Fibroblast of skin of scalp (primary cell): ENCODE data around the gene ATL1. TPM values are rescaled to one million over a fixed set of nuclear protein-coding genes. Genes with fewer than 3 reads are reported as not detected.
A peak's percentile ranks its signal among the peaks of the same experiment; 100 is the strongest.

Experiments
- DNase-seq: peaks from one replicate; pipeline ENCODE4 v3.0.0-alpha.2; 2013
- polyA plus RNA-seq, 2 experiments: library from polyadenylated mRNA; unstranded; fragments of 120-200 nt; gene quantifications; one replicate each; pipeline ENCODE4 v1.2.1, GENCODE V29; 2013; ENCODE audit not compliant: insufficient read length in 2 of 2

Gene ATL1
- 8.1 TPM for polyA plus RNA-seq (2013, experiment 1 of 2; ENCODE audit: insufficient read length)
- 8.4 TPM for polyA plus RNA-seq (2013, experiment 2 of 2; ENCODE audit: insufficient read length)

DNA sequence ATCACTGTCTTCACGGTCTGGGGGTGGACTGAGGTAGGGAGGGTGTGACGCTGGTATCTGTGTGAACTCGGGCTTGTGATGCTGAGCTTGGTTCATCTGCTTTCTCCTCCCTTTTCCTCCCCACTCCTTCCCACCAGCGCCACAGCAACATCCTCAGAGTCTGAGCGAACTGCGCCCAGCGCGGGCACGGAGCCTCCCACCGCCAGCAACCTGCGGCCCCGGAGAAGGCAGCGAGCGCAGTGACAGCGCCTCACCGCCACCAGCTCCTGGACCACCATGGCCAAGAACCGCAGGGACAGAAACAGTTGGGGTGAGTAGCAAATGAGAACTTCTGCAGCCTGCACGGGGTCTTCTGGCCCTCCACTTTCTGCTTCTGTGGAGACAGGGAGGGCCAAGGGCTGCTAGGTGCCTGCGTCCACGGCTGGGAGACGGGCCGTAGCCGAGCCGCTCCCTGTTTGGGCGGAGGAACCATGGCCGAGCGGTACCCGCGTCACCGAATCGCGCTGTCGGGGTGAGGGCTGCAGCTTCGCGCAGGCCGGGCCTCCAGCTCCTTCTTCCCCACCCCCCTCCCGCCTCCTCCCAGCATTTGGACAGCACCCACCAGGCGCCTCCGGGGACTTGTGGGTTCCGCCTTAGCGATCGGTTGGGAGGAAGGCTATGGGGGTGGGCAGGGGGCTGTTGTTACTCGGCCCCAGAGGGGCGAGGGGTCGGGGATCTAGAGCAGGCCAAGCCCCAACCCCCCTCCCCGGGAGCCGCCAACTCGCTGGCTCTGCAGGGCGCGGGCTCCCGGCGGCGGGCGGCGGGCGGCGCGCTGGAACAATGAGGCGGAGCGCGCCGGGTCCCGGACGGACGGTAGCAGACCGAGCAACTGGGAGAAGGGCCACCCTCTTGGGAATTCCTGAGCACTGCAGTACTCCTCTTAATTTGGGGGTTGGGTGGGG, at the start of gene ATL1:
ATL1 (plus strand) TSS at position 156 of the 941 bp plus-strand sequence; CDS start at position 277, 121 bp downstream.
- peak; percentile 78 for DNase-seq

DNA sequence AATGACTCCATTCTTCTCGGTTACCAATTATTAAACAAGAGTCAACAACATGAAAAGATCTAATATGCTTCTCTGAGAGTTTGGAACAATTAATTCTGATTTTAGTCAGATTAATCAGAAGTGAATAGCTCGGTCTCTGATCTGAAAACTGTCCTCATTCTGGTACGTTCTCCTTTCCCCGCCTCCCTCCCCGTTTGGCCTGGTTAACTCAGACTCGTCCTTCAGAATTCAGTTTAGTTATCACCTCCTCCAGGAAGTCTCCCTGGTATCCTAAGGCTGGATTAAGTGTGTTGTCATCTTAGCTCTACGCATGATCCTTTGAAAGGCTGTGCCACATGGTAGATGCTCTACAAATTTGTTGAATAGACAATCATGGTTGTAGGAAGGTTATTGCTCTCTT, 49.8 kb upstream of the ATL1 start:
- DNase-seq = no peak

DNA sequence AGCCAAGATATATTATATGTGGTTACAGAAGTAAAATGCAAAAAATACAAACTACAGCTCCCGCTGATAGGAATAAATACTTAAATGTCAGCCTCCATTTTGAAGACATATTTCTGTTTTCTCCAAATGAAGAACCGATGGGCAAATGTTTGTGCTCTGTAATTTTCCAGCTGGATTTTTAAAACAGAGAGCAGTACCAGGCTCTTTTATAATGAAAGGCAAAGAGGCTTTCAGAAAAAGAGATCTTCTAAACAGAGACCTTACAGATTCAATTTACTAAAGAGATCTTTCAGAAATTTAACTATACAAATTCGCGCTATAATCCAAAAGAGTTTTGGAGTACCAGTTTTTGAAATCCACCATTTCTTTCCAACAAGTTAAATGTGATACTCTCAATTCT, 47.5 kb upstream of the ATL1 start:
- no peak for DNase-seq

DNA sequence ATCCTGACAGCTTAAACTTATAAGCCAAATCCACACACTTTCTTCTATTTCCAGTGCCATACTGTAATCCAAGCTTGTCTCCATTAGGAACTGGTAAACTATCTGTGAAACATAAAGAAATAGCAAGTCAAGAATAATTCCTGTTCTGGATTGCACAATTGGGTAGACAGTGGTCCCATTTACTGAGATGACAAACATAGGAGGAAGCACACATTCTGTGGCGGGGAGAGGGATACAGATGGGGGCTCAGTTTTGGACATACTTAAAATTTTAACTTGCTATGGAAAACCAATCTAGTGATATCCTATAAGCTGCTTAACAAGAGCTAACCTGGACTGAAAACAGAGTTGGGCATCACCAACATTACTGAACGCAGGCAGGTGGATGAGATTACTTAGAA, 43.9 kb upstream of the ATL1 start:
- no peak for DNase-seq

DNA sequence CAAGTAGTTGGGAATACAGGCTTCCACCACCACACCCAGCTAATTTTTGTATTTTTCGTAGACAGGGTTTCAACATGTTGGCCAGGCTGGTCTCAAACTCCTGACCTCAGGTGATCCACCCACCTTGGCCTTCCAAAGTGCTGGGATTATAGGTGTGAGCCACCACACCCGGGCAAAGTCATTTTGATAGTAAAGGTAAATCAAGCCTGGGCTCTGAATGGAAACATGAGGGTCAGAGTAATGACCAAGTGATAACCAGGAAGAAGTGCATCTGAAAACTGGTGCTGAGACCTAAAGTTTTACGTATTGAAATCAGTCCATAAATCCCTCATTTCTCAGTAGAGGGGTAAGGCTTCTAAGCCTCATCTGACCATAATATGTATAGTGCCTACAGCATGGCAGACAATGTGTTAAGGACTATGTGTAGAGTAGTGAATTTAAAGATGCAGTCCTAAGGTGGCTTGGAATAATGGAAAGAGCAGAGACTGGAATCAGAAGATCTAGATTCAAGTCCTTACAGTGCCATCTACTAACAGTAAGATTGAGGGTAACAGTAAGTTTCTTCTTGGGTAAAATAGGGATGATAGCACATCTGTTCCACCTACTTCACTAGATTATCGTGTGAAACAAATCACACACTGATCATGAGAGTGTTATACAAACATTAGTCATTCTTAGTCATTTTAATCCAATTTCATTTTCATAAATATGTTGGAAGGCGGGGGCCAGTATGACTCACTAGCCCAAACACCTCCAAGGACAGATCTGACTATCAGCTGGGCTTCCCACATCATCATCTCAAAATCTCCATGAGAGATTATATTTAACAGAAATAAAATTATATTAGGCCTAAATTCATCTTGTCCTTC, 38.8 kb upstream of the ATL1 start:
- DNase-seq = peak; percentile 87

DNA sequence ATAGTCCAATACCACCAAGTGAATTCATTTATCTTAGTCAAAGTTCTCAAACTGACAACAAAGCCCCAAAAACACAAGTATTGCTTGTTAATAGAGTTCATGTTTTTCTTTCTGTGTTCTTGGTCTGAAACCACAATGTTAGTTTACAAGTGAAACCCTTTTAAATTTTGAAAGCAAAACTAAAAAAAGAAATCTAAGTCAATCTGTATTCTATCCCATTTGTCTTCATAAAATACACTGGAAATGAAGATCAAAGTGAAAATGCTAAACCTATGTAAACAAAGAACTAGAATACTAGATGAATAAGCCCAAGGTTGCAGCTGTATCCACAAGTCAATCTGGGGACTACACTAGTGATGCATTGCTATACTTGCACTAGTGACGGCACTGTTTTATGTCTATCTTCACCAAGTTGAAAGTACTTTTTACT, 38.0 kb upstream of the ATL1 start:
- peak; percentile 5 for DNase-seq

DNA sequence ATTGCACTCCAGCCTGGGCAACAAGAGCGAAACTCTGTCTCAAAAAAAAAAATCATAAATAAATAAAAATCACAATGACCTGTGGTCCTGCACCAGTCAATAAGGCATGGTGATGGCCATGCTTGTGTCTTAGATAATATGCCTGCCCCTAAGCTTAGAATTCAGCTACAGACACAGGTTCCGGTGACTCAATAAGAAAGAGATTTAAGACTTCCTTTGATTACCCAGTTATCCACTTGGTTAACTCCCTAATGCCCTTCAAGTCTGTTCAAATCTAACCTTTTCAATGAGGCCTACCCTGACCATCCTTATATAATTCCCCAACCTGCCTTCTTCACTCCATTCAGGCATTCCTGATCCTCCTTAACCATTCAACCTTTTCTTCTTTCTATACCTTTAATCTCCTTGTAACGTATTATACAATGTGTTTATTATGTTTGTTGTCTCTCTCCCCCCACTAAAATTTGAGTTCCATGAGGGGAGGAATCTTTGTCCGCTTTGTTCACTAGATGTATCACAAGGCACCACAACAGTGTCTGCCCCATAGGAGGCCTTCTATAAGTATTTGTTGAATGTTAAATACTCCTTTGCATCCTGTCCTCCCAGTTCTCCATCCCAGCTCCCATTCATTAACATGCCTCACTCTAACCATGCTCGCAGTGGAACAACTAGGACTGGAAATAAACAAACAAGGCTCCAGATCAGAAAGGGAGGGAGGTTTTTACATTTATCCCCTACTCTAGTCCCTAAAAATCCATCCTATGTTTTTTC, 36.5 kb upstream of the ATL1 start:
- DNase-seq = no peak

DNA sequence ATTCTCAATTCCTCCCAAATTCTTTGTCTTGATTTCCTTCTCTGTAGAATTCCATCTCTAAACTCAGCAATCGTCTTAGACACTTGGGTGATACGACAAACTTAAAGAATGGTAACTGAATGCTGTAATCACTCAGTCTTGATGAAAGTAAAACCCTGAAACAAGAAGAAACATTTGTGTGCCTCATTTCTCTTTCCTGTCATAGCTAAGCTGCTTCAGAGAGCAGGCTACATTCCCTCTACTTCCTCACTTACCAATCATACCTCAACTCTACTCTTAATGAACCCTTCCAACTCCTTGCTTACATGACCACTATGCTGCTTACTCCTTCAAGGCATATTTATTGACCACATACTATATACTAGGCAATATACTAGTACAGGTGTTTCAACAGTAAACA, 35.9 kb upstream of the ATL1 start:
- no peak for DNase-seq

DNA sequence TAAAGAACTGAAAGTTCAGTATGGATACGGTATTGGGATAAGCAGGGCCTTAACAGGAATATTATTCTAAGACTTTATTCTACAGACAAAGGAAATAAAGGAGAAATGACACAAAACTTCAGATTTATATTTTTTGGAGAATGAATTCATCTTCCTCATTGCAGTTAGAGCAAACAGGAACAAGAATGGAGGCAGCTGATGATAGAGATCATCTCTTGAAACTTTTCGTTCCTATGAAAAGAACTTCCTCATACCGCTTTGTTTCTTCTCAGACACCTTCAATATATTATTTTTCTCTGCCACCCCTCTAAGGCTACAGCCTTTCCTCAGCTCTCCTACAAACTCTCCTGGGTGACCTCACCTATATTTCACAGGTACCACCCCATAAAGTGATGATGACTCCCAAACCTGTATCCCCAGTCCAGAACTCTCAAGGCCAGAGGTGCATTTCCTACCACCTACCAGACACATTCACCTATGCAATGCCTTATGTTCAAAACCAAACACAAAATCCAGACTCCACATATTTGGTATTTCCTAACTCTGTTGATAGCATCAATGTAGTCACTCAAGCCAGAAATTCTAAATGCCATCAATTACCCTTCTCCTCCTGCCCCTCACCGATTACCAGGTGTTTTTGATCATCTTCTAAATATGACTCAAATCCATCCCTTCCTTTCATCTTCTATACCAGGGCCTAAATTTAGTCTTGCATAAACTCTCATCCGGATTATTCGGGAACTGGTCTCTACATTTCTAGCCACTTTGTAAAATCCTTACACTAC, 35.0 kb upstream of the ATL1 start:
- no peak for DNase-seq

DNA sequence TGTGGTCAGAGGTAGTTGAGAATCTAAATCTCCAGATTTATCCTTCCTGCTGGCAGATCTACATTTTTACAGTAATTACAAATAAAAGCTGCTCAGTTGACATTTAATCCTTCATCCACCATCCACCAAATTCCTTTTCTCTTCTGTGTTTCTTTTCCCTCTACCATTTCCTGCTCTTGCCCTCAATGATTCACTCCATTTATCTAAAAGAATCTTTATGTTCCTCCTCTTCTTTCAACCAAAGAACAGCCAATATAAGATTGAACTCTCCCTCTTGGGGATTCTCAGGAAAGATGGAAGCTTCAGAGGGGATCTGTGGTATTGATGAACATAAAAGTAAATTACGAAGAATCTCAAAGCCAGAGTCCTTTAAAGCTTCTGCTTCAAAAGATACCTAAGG, 31.9 kb upstream of the ATL1 start:
- peak; percentile 66 for DNase-seq

DNA sequence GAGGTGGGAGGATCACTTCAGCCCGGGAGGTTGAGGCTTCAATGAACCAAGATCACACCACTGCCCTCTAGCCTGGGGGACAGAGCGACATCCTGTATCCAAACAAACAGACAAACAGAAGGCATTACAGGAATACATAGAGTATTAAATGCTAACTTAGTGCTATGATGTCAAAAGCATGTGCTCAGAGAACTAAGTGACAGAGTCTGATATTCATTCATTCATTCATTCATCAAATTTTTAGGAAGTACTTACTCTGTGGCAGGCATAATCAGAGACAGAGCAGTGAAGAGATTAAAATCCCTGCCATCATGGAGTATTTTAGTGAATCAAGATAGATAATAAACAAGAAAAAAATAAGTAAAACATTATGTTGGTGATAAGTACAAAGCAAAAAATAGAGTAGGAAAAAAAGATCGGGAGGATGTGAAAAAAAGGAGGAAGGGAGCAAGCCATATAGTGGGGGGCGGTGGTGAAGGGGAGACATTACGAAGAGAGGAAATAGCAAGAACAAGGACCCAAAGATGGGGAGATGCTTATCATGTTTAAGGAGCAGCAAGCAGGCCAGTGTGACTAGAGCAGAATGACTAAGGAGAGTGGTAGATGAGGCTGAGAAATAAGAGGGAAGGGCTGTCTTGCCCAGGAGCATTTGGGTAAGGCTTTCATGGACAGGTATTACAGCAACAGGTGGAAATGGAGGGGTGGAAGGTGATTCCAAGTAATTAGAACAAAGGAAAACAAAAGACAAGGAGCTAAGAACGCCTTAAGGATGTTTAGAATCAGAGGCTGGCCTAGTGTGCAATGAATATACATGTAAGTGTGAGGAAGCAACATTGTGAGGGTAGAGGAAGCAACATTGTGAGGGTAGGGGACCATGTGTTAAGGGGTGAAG, 30.4 kb upstream of the ATL1 start:
- peak; percentile 7 for DNase-seq

DNA sequence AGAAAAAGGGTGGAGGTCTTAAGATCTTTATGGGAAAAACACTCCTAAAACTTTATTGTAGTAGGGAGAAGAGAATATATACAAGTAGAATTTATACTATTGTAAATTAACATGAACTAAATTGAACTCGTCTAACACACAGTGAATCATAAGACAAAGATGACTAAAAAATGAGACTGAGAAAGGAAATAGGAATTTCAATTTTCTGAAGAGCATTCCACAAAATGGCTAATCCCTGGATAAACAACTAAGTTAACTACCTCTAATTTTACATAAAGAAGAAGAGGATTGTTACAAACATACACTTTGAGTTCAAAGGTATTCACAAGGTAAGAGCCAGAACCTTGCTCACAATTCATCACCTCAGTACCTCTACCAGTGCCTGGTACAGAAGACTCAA, 29.6 kb upstream of the ATL1 start:
- peak; percentile 60 for DNase-seq

DNA sequence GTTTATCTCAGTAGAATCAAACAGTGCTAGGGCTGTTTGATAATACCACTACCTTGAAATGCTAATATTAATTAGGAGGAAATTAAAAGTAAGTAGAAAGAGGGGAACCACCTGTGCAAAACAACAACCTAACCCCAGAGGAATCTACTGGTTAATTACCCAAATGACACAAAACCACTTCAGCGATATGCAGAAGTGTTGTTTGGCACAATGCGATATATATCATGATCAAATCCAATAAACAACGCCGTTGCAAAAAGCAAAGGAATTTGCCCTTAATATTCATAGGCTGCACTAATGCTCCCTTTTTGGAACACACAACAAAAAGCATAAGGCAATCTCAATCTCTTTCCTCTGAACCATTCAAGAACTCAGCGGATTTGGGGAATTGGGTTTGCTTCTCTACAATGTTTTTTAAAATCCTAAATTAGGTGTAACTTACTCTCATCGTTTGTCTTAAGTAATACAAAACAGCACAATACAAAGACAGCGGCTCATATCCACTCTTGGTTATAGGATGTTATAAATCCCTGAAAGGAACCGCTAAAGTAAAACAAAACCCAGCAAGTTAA, 29.1 kb upstream of the ATL1 start:
- DNase-seq = no peak

DNA sequence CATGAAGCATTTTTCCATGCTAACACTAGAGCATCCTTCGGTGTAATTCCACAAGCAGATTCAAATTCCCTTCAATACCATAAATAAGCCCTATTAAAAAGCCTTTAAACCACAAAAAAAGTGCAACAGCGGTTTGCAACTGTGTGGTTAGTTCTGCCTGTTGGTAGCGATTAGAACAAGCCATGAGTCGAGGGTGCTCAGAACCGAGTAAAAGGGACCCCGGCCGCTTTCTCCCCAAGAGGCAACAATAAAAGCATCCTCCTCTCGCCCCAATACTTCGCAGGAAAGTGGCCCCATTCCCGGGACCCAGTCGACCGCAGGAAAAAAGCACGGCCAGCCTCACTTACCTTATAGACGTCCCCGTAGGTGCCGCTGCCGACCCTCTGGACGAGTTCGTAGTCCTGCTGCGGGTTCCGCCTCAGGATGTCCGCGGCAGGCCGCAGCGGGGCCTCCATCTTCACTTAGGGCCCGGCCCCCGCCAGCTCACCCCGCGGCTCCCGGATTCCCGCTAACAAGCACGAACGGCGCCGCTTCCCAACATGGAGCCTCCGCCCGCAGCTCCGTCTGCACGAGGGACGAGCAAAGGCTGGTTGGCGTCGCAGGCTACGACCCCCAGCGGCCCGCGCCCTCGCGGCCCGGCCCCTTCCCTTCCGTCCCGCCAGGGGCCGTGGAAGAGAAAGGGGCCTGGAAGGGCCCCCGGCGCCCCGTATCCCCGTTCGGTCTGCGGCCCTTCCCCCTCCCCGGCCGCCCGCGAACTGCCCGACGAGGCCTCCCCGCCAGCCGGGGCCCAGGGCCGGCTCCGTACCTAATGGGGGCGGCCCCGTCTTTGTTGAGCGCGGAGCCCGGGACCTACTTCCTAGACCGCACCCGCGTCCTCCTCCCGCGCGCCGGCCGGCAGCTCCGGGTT, 28.1 kb upstream of the ATL1 start:
- DNase-seq = peak; percentile 43

DNA sequence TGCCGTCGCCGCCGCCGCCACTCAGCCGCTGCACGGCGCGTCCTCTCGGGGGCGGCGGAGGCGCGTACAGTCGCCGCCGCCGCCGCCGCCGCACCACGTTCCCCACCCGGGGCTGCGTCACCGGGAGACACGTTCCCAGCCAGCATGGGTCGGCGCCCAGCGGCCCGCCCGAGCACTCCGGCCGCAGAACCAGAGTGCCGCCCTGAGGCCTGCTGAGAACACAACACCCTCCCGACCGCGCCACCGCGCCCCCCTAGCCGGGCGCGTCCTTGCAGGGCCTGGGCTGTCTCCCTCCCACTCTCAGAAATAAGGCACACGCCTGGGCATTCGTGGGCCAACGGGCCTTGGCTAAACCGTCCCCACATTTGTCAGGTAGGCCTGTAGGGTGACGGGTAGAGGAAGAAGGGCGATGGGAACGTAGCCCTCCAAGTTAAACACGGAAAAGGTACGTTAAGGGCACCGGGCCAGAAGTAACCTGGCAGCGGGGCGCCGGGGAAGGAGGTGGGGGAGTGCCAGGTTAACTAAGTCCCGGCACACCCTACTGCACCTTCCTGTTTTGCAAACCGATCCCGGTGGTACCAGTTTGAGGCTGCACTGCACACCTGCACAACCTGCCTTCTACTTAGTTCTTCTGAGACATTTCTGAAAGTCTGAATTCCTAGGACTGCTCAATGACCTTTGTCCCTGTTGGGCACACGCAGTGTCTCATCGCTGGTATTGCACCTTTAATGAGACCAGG, 27.3 kb upstream of the ATL1 start, which contains the start of gene MAP4K5:
MAP4K5 (minus strand) TSS at position 68 of the 739 bp plus-strand sequence. CDS start 520 bp downstream, outside the sequence.
- peak; percentile 94 for DNase-seq

DNA sequence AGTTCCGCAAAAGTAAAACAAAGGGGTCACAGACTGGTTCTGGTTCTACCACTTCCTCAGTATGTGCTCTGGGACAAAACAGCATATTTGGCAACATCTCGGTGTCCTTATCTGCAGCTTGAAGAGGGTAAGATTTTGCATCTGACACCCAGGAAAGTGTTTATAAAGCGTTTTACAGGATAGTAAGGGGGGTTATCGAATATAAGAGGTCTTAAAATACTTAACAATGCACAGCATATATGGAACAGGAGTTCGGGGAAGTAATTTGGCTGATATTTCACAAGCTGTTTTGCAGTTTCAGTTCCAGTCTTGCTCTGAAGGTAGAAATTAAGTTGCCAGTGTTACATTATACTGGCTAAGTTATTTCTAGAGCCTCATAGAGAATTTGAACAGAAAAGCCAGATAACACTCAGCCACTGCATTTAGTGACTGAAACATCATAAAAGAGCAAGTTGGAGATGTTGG, 26.7 kb upstream of the ATL1 start:
- no peak for DNase-seq

DNA sequence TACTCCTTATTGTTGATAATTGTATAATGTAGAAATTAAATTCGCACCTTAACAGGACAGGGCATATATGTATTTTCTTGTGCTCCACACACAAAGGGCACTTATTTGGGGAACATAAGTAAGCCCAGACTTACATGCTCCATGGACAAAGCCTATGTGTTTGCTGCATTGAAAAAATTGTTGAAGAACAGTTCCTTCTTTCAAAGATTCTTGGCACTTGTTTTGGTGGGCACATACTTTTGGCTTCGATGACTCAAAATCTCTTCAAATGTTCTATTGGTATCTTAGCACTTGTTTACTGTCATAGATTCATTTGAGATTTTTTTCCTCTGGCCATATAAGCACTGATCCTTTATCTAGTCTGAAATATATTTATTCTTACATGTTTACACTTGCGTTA, 26.1 kb upstream of the ATL1 start:
- peak; percentile 49 for DNase-seq

DNA sequence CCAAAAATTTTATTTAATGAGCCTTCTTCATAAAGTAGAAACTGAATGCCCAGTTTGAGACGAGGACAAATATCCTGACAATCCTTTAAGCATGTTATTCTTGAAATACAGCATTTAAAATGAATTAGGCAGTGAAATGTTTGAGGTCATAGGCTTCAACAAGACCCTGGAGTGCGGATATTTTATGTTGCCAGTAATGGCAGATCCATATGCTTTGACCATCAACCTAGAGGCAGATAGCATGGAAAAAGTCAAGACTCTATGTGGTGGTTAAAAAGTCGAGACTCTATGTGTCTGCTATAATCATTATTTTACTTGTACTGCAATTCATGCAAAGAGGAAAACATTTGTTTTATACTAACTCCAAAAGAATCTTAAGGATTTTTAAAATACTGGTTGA, 25.5 kb upstream of the ATL1 start:
- DNase-seq = no peak
